ENCODE data around the gene HOXD3.

Gene HOXD3

GRCh38 chr2:176213406-176213805 lies 56.3 kb downstream of the HOXD3 start:
- Histone ChIP-seq H2AFZ (ENCODE audit: low read length) (no peak overlapping the region), H3K9ac (ENCODE audit: low read depth, low read length, poor library complexity, severe bottlenecking) (no peak overlapping the region), H3K9me3 (ENCODE audit: insufficient read depth, low read depth, low read length) (no peaks in the 10 kb centered on the region)

More at GRCh38 chr2:176213406-176213805, 56.3 kb downstream of the HOXD3 start:
- peaks cover 7% of the 10 kb centered on the region for H3K4me1 ChIP-seq (ENCODE audit: insufficient read depth, low read length, poor library complexity, severe bottlenecking)
- H3K9me2 ChIP-seq (replicated peaks; ENCODE audit: low read depth, low read length): no peaks in the 10 kb centered on the region
- H3K36me3 ChIP-seq (ENCODE audit: insufficient read depth, low read length): no peaks in the 10 kb centered on the region
- TF ChIP-seq CTCF (conservative IDR thresholded peaks at IDR 0.05; ENCODE audit: low read length) (no peak), EZH2phosphoT487 (IDR thresholded peaks at IDR 0.05; ENCODE audit: borderline replicate concordance) (no peak)
- no peaks in the 10 kb centered on the region for H3K27me3 ChIP-seq (ENCODE audit: insufficient read depth, low read length, poor library complexity, severe bottlenecking)
- no peaks in the 10 kb centered on the region for H4K20me1 ChIP-seq (ENCODE audit: insufficient read depth, low read length, poor library complexity, severe bottlenecking)
- H3K79me2 ChIP-seq (ENCODE audit: insufficient read depth, low read length): no peaks in the 10 kb centered on the region
- no peak overlapping the region for H3K4me2 ChIP-seq (ENCODE audit: low read depth, low read length, poor library complexity, severe bottlenecking)
- H3K4me3 ChIP-seq (ENCODE audit: low read length, poor library complexity, severe bottlenecking): no peak overlapping the region
- H3F3A ChIP-seq (ENCODE audit: low read depth): no peaks in the 10 kb centered on the region
